ENCODE measurements around the gene RIOK3. TPM values are rescaled to one million over a fixed set of nuclear protein-coding genes. Genes with fewer than 3 reads are reported as not detected.
"Not testable (repeated sequence)": the region's sequence is repeated elsewhere in the genome, so short reads cannot be mapped to it uniquely, and the experiment has no call there.

The RIOK3 gene
- total RNA-seq, 1 experiment from 2014 or later, result 35.8 TPM

DNA sequence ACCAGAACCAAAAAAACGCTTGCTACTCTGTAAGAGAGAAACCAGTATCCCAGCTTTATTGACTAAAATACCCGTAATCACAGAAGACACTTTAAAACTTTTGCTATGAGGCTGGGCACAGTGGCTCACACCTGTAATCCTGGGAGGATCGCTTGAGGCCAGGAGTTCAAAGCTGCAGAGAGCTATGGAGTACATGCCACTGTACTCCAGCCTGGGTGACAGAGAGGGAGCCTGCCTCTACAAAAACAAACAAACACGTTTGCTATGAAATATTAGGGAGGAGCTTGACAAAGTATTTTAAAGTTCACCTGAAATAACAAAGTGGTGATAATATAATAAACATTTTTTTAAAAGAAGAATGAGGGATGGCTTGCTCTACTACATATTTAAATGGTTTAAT, 28.5 kb upstream of the RIOK3 start:
- Histone ChIP-seq H3K9me3 (ENCODE audit: low read depth, low read length, poor library complexity, severe bottlenecking) (no peaks in the 10 kb centered on the region), H3K4me1 (ENCODE audit: insufficient read depth, low read length, poor library complexity, severe bottlenecking) (no peaks in the 10 kb centered on the region), H3K27me3 (replicated peaks; ENCODE audit: insufficient read depth, low read depth, low read length, poor library complexity) (no peaks in the 10 kb centered on the region), H3K36me3 (ENCODE audit: insufficient read depth, low read length, poor library complexity, severe bottlenecking) (no peaks in the 10 kb centered on the region), H3K4me3 (ENCODE audit: low read depth, low read length, poor library complexity, severe bottlenecking) (no peak overlapping the region), H3K27ac (ENCODE audit: low read depth, low read length, poor library complexity, severe bottlenecking) (no peak overlapping the region)
- no TSS peak for BruUV-seq (replicated peaks)
- ChIA-PET CTCF (no interaction called here), POLR2A (ENCODE audit: low non-redundant PET) (no interaction called here)
- TF ChIP-seq, protein P1, sequence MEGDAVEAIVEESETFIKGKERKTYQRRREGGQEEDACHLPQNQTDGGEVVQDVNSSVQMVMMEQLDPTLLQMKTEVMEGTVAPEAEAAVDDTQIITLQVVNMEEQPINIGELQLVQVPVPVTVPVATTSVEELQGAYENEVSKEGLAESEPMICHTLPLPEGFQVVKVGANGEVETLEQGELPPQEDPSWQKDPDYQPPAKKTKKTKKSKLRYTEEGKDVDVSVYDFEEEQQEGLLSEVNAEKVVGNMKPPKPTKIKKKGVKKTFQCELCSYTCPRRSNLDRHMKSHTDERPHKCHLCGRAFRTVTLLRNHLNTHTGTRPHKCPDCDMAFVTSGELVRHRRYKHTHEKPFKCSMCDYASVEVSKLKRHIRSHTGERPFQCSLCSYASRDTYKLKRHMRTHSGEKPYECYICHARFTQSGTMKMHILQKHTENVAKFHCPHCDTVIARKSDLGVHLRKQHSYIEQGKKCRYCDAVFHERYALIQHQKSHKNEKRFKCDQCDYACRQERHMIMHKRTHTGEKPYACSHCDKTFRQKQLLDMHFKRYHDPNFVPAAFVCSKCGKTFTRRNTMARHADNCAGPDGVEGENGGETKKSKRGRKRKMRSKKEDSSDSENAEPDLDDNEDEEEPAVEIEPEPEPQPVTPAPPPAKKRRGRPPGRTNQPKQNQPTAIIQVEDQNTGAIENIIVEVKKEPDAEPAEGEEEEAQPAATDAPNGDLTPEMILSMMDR (conservative IDR thresholded peaks at IDR 0.05; ENCODE audit: low read depth, low read length), result no peak
- no peak for TF ChIP-seq EZH2 (IDR thresholded peaks at IDR 0.05; ENCODE audit: borderline replicate concordance, low read depth, low read length, poor library complexity, severe bottlenecking)
- no peak for DNase-seq (ENCODE audit: low spot score)
- intact Hi-C loops (cut with micrococcal nuclease; ENCODE audit: unreplicated experiment), result no loop called here

DNA sequence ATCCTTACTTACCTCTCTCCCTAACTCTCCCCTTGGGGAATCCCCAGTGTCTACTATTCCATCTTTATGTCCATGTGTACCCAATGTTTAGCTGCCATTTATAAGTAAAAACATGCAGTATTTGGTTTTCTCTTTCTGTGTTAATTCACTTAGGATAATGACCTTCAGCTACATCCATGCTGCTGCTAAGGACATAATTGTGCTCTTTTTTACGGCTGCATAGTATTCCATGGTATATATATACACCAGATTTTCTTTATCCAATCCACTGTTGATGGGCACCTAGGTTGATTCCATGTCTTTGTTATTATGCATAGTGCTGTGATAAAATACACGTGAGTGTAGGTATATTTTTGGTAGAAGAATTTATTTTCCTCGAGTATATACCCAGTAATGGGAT, 24.3 kb upstream of the RIOK3 start:
- ChIA-PET CTCF (no interaction called here), POLR2A (ENCODE audit: low non-redundant PET) (no interaction called here)
- TF ChIP-seq, protein P1 (conservative IDR thresholded peaks at IDR 0.05; ENCODE audit: low read depth, low read length), result no peak
- no peak for TF ChIP-seq EZH2 (IDR thresholded peaks at IDR 0.05; ENCODE audit: borderline replicate concordance, low read depth, low read length, poor library complexity, severe bottlenecking)
- H3K36me3 ChIP-seq (ENCODE audit: insufficient read depth, low read length, poor library complexity, severe bottlenecking), result no peaks in the 10 kb centered on the region
- H3K4me1 ChIP-seq (ENCODE audit: insufficient read depth, low read length, poor library complexity, severe bottlenecking), result no peaks in the 10 kb centered on the region
- H3K27ac ChIP-seq (ENCODE audit: low read depth, low read length, poor library complexity, severe bottlenecking), result no peak overlapping the region
- no peaks in the 10 kb centered on the region for H3K9me3 ChIP-seq (ENCODE audit: low read depth, low read length, poor library complexity, severe bottlenecking)
- intact Hi-C loops (cut with micrococcal nuclease; ENCODE audit: unreplicated experiment), result no loop called here
- no peak overlapping the region for H3K4me3 ChIP-seq (ENCODE audit: low read depth, low read length, poor library complexity, severe bottlenecking)
- no peak for DNase-seq (ENCODE audit: low spot score)
- BruUV-seq (replicated peaks), result no TSS peak
- no peaks in the 10 kb centered on the region for H3K27me3 ChIP-seq (replicated peaks; ENCODE audit: insufficient read depth, low read depth, low read length, poor library complexity)

DNA sequence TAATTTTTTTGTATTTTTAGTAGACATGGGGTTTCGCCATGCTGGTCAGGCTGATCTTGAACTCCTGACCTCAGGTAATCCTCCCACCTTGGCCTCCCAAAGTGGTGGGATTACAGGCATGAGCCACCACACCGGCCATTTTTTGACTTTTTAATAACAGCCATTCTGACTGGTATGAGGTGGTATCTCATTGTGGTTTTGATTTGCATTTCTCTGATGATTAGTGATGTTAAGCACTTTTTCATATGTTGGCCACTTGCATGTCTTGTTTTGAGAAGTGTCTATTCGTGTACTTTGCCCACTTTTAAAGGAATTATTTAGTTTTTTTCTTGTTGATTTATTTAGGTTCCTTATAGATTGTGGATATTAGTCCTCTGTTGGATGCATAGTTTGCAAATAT, 23.5 kb upstream of the RIOK3 start:
- DNase-seq (ENCODE audit: low spot score); H3K4me3 ChIP-seq (ENCODE audit: low read depth, low read length, poor library complexity, severe bottlenecking); H3K9me3 ChIP-seq (ENCODE audit: low read depth, low read length, poor library complexity, severe bottlenecking); H3K36me3 ChIP-seq (ENCODE audit: insufficient read depth, low read length, poor library complexity, severe bottlenecking); POLR2A ChIA-PET (ENCODE audit: low non-redundant PET); H3K27ac ChIP-seq (ENCODE audit: low read depth, low read length, poor library complexity, severe bottlenecking); CTCF ChIA-PET; H3K4me1 ChIP-seq (ENCODE audit: insufficient read depth, low read length, poor library complexity, severe bottlenecking); H3K27me3 ChIP-seq (replicated peaks; ENCODE audit: insufficient read depth, low read depth, low read length, poor library complexity); intact Hi-C loops (cut with micrococcal nuclease; ENCODE audit: unreplicated experiment); BruUV-seq (replicated peaks): not testable (repeated sequence)

DNA sequence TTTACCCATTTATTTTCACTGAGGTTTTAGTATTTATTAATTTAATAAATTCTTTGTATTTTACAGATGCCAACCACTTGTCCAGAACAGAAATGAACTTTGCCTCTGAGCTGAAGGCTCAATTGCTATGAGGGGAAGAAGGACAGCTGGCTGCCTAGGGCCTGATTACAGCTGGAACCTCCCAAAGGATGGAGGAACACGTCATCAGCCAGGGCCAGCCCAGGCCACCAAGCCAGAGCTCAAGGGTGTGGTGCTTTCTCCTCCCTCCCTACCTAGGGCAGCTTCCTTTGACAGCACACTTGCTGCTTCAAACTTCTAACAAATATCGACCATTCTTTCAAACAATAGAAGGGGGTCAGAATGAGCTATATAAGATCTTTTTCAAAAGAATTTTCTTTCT, 19.7 kb upstream of the RIOK3 start:
- Histone ChIP-seq H3K27me3 (replicated peaks; ENCODE audit: insufficient read depth, low read depth, low read length, poor library complexity) (no peaks in the 10 kb centered on the region), H3K9me3 (ENCODE audit: low read depth, low read length, poor library complexity, severe bottlenecking) (no peaks in the 10 kb centered on the region), H3K4me1 (ENCODE audit: insufficient read depth, low read length, poor library complexity, severe bottlenecking) (peaks cover 6% of the 10 kb centered on the region), H3K27ac (ENCODE audit: low read depth, low read length, poor library complexity, severe bottlenecking) (no peak overlapping the region), H3K36me3 (ENCODE audit: insufficient read depth, low read length, poor library complexity, severe bottlenecking) (no peaks in the 10 kb centered on the region), H3K4me3 (ENCODE audit: low read depth, low read length, poor library complexity, severe bottlenecking) (no peak overlapping the region)
- TF ChIP-seq EZH2 (IDR thresholded peaks at IDR 0.05; ENCODE audit: borderline replicate concordance, low read depth, low read length, poor library complexity, severe bottlenecking), result no peak
- TF ChIP-seq, protein P1 (conservative IDR thresholded peaks at IDR 0.05; ENCODE audit: low read depth, low read length), result no peak
- POLR2A ChIA-PET (ENCODE audit: low non-redundant PET), result interaction anchor here (0.7 kb wide), 1 partner anchor 24 kb away, joined by 8 read pairs; no protein-coding TSS in a partner anchor
- no peak for DNase-seq (ENCODE audit: low spot score)
- CTCF ChIA-PET, result interaction anchor here (0.6 kb wide), 1 partner anchor 28 kb away, joined by 9 read pairs; no protein-coding TSS in a partner anchor
- BruUV-seq (replicated peaks), result no TSS peak
- intact Hi-C loops (cut with micrococcal nuclease; ENCODE audit: unreplicated experiment), result no loop called here

Measured in A673 (cell line).